ENCODE data around the gene PLA2G4B. TPM values are rescaled to one million over a fixed set of nuclear protein-coding genes. Genes with fewer than 3 reads are reported as not detected.

The PLA2G4B gene
- total RNA-seq, 1 experiment from 2014 or later, result 3.7 TPM

- Histone ChIP-seq H3K4me1 (ENCODE audit: insufficient read depth, low read length) (peaks cover 22% of the 10 kb centered on the region), H4K20me1 (ENCODE audit: control insufficient read depth, insufficient read depth, insufficient read length) (no peaks in the 10 kb centered on the region), H3K9me3 (ENCODE audit: control insufficient read depth, low read depth, low read length) (no peaks in the 10 kb centered on the region), H4K8ac (replicated peaks; ENCODE audit: insufficient read length, low read depth, low read length) (no peak overlapping the region), H3K4me2 (ENCODE audit: insufficient read depth, insufficient read length, low read length) (no peak overlapping the region), H2BK15ac (ENCODE audit: low read depth, low read length) (no peak overlapping the region), H3K4ac (ENCODE audit: low read depth, low read length) (no peak overlapping the region), H2AK5ac (ENCODE audit: insufficient read length, low read length) (no peak overlapping the region), H2AFZ (ENCODE audit: low read length) (no peak overlapping the region), H3K18ac (ENCODE audit: insufficient read length, low read depth, low read length) (no peak overlapping the region), H3K14ac (ENCODE audit: insufficient read depth, low read length) (no peak overlapping the region; the same call in 1 of the 2 replicates), H4K91ac (ENCODE audit: insufficient read length, low read depth, low read length) (no peak overlapping the region), H3K79me1 (ENCODE audit: insufficient read depth, low read depth, low read length, poor library complexity, severe bottlenecking) (no peaks in the 10 kb centered on the region), H3K27ac (ENCODE audit: insufficient read length, low read depth, low read length) (no peak overlapping the region), H3K9ac (ENCODE audit: extremely low read depth, insufficient read length, low read length) (peak overlapping the region; percentile 17), H3T11ph (ENCODE audit: low read length) (no peak overlapping the region), H2BK20ac (ENCODE audit: low read depth, low read length, poor library complexity, severe bottlenecking) (no peak overlapping the region), H4K5ac (ENCODE audit: insufficient read length, low read depth, low read length) (no peak overlapping the region), H3K79me2 (ENCODE audit: insufficient read depth, low read length) (no peaks in the 10 kb centered on the region; the same call in 1 of the 2 replicates), H3K56ac (ENCODE audit: insufficient read length, low read depth, low read length) (no peak overlapping the region), H3K23ac (ENCODE audit: insufficient read length, low read depth, low read length) (no peak overlapping the region), H3K27me3 (ENCODE audit: insufficient read depth, low read length) (no peaks in the 10 kb centered on the region), H2BK12ac (ENCODE audit: insufficient read length, low read depth, low read length) (no peak overlapping the region), H3K23me2 (ENCODE audit: insufficient read length, low read depth, low read length, poor library complexity, severe bottlenecking) (no peaks in the 10 kb centered on the region), H2BK5ac (ENCODE audit: insufficient read length, low read length) (no peak overlapping the region), H2BK120ac (ENCODE audit: low read depth, low read length, poor library complexity, severe bottlenecking) (no peak overlapping the region)
- Mint-ChIP-seq H3K4me1 (peaks cover 28 to 31% of the 10 kb centered on the region in 2 experiments), H3K27ac (no peak overlapping the region; a peak in 1 of 7 replicates), H3K9me3 (no peaks in the 10 kb centered on the region), H3K36me3 (ENCODE audit: insufficient read depth in 1 of 3, low read depth in 3 of 3) (no peaks in the 10 kb centered on the region), H3K4me3 (no peak overlapping the region), H3K27me3 (ENCODE audit: low read depth) (no peaks in the 10 kb centered on the region)
- WGBS (ENCODE audit: extremely low coverage, insufficient read length, low lambda C conversion rate), result no CpG with 5 or more reads among the region's 4 CpGs
- TF ChIP-seq CTCF (conservative IDR thresholded peaks at IDR 0.05), result no peak
- no peak for DNase-seq
Measured at GRCh38 chr15:41789236-41789635, 49.4 kb upstream of the PLA2G4B start.
